GM18907 (cell line): ENCODE measurements around the gene KCNAB1.
A peak's percentile ranks its signal among the peaks of the same experiment; 100 is the strongest.
"Not testable (repeated sequence)": the region's sequence is repeated elsewhere in the genome, so short reads cannot be mapped to it uniquely, and the experiment has no call there.

Experiments used
- ATAC-seq: cut with Tn5 transposase; IDR thresholded peaks from one replicate; pipeline ENCODE4 v1.9.1; 2021; ENCODE audit warnings: mild to moderate bottlenecking, moderate library complexity; ENCODE audit not compliant: unreplicated experiment

The KCNAB1 gene

DNA sequence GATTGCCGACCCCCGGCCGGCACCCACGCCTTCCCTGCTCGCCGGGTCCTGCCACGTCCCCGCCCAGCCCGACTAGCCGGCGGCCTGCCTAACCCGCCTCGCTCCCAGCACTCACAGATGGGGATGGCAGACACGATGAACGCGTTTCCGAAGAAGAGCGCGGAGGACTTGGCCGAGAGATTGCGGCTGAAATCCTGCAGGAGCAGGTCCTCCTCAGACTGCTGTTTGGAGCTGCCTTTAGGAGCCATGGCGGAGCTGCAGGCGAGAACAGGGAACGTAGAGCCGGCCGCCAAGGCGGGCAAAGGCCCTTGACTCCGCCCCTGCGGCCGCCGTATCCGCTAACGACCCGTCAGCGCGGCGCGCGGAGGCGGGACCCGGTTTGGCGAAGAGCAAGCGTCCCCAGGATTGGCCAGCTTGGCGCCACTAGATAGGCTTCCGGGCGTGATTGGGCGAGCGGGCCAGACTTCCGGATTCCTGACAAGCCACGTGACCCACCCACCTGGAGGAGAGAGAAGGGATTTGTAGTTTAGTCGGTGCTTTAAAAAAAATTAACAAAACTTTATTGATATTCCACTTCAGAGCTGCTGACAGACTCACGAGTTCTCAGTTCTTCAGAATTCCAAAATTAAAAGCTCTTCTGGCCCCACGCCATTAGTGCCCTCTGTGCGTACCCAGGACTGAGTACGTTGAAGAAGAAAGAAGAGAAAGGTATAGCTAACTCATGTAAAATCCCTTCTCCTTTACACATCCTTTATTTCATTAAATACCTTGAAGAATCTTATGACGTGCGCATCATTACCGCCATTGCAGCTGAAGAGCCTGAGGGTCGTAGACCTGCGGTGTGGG lies 434.7 kb downstream of the KCNAB1 start, which contains the start of gene SSR3:
Gene SSR3 (minus strand): TSS at position 276 of the 846 bp plus-strand sequence. CDS start 28 bp downstream, at position 248.
- ATAC-seq, result peak; percentile 99

DNA sequence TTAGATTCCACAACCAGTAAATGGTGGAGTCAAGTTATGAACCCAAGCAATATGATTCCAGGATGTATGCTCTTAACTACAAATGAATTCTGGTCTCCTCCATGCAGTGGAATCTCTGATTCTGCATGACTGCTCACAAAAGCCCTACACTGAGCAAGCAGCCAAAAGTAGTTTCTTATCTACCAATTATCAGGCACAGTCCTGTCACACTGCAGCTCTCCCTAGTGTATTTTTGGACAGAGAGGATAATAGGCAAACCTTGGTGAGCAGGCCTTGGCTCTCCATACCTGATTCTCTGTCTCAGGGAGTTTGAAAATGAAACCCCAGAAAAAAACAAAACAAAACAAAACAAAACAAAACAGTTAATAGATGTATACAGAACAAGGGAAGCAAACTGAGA lies 438.0 kb downstream of the KCNAB1 start:
- ATAC-seq, result no peak

GRCh38 chr3:156559321-156559720 lies 438.9 kb downstream of the KCNAB1 start:
- no peak for ATAC-seq

DNA sequence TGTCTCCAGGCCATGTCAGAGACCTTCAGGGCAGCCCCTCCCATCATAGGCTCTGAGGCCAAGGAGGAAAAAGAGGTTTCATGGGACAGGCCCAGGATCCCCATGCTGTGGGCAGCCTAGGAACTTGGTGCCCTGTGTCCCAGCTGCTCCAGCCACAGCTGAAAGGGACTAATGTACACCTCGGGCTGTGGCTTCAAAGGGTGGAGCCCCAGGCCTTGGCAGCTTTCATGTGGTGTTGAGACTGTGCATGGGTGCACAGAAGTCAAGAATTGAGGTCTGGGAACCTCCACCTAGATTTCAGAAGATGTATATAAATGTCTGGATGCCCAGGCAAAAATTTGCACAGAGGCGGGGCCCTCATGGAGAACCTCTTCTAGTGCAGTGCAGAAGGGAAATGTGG lies 441.2 kb downstream of the KCNAB1 start:
- ATAC-seq, result no peak

DNA sequence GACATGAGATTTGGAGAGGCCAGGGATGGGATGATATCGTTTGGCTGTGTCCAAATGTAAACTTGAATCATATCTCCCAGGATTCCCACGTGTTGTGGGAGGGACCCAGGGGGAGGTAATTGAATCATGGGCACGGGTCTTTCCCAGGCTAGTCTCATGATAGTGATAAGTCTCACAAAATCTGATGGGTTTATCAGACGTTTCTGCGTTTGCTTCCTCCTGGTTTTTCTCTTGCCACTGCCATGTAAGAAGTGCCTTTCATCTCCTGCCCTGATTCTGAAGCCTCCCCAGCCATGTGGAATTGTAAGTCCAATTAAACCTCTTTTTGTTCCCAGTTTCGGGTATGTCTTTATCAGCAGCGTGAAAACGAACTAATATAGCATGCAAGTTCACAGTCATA lies 442.1 kb downstream of the KCNAB1 start:
- ATAC-seq, result not testable (repeated sequence)

DNA sequence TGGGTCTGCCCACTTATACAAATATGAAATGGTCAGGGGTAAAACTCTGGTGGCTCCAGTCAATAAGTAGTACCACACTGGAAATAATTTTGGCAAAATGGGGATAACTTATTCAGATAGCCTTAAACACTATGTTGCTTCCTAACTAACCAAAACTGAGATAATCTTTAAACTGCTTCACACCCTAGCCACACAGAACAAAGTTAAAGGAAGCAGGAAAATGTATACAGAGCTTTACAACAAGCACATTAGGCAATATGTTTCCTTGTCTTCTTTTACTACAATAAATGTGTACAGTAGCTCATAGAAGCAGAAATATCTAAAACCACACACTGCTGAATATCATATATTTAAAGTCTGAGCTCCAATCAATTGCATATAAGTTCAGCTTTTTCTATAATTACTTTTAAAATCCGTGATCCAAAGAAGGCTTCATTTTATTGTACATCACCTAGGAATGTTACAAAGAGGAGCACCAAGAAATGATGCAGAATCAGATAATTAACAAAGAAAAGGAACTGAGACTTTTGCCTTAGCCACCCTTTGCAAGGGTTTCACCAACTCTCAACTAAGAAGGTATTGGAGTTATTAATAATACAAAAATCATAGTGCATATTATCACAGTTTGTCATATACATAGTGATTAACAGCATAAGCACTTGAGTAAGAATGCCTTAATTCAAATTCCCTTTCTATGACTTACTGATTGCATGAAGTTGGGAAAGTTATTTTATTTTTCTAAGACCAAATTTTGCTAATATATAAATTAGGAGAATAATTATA lies 443.7 kb downstream of the KCNAB1 start:
- ATAC-seq, result no peak

DNA sequence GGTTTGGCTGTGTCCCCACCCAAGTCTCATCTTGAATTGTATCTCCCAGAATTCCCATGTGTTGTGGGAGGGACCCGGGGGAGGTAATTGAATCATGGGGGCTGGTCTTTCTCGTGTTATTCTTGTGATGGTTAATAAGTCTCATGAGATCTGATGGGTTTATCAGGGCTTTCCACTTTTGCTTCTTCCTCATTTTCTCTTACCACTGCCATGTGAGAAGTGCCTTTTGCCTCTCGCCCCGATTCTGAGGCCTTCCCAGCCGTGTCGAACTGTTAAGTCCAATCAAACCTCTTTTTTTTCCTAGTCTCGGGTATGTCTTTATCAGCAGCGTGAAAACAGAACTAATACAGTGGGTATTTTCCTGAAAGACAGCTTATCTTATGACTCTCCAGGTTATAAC lies 448.6 kb downstream of the KCNAB1 start:
- not testable (repeated sequence) for ATAC-seq

GRCh38 chr3:156569881-156570280 lies 449.5 kb downstream of the KCNAB1 start:
- ATAC-seq, result not testable (repeated sequence)

DNA sequence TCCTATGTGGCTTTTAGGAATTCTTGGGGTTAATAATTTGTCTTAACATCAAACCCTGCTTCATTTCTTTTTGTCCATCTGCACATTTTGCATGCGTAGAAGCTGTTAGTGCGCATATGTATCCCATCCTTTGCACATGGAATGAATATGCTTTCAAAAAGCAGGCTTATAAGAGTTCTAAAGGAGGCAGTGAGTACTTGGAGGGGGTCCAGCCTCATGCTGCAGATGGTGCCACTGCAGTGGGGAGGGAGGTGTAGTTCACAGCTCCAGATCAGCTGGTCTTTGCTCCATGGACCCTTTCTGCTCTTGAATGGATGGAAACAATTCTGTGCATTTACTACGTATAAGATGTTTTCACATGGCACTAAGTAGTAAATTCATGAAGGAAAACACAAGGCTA lies 455.3 kb downstream of the KCNAB1 start:
- ATAC-seq, result no peak

DNA sequence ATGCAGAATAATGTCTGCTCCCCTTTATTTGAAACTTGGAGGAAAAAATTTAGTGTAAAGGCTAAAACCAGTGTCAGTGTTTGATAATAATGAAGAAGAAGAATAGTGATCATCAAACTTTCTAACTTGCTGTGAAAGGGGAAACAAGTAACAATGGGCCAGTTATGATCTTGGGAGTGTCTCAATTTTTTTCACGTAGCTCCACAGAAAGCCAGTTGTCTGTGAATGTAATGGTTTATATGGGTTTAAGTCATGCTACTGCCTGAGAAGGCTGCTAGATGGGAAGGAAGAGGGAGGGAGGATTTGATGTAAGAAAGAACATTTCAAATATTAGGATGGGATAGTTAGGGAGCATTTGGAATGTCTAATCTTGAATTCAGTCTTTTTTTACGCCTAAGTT lies 455.7 kb downstream of the KCNAB1 start:
- no peak for ATAC-seq

DNA sequence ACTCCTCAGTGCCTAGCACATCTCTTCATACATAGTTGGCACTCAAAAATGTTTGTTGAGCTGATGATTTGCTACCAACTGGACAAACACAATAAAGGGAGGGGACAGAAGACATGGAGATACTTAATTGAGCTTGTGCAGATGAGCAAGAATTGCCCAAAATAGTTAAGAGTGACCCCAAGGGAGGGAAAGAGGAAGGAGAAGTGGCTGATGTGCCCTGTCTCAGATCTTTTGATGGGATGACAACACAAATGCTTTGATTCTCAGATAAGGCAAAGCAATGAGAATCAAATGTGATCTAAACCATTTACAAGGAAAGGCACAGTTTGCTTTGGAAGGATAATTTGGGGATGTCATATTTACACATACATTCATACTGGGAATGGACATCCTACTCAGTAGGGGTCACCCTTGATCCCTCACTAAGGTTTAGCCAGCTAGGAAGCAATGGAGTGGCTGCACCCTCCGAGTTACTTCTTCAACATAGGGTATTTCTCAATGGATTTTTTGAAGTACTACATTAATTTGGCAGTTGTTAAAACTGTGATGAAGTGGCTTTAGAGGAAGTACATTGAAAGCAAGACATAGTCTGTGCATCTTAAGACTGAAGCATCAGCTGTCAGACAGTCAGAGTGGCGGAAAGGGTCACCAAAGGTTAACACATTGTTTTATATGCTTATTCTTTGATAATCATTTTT lies 456.4 kb downstream of the KCNAB1 start:
- ATAC-seq, result no peak

DNA sequence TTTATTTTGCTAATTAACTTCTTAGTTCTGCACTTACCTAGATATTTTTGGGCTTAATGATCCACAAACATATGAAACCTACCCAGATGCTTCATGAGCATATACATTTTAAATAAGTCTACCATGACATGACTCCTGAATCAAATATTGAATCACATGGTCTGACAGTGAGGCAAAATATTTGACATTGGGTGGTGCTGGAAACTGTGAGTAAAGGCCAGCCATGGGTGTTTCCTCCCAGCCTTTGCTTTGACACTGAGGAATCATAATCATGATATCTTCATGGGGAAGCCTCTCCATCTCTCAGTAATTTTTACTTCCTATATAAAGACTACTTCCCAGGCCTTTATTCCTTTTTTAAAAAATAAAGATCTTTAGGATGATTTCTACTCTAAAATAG lies 457.4 kb downstream of the KCNAB1 start:
- no peak for ATAC-seq

- no peak for ATAC-seq
Observed at GRCh38 chr3:156579427-156579851, 459.1 kb downstream of the KCNAB1 start.

DNA sequence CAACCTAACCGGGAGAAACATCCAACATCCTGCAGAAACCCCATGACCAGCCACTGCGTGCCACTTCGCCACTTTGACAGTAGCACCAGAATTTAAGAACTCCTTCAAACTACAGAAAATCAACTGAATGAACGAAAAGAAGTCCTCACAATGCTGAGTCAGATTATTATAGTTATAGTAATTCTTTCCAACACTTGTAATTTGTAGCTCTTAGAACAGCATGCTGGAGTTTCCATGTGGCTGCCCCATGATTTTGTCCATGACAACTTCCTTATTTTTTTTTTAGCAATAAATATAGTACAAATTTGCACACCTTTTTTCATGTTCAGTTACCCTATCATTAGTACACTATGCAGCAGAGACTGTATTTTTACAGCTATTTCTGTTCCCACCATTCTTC lies 460.7 kb downstream of the KCNAB1 start:
- no peak for ATAC-seq

DNA sequence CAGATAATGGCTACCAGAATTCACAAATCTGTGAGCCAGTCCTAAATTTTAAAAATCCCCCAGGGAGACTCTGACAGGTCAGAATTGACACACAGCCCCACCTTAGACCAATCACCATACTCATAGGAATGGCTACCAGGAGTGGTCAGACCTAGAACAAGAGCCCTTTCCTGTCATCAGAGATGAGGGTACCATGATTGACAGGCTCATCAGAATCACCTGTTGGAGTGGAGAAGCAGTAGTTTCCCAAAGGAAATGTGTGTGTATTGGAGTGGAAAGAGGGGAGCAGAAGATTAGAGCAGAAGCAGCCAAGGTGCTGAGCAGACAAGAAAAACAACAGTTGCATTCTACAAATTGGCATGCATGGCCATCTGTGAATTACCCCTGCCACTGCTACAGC lies 461.6 kb downstream of the KCNAB1 start:
- no peak for ATAC-seq

DNA sequence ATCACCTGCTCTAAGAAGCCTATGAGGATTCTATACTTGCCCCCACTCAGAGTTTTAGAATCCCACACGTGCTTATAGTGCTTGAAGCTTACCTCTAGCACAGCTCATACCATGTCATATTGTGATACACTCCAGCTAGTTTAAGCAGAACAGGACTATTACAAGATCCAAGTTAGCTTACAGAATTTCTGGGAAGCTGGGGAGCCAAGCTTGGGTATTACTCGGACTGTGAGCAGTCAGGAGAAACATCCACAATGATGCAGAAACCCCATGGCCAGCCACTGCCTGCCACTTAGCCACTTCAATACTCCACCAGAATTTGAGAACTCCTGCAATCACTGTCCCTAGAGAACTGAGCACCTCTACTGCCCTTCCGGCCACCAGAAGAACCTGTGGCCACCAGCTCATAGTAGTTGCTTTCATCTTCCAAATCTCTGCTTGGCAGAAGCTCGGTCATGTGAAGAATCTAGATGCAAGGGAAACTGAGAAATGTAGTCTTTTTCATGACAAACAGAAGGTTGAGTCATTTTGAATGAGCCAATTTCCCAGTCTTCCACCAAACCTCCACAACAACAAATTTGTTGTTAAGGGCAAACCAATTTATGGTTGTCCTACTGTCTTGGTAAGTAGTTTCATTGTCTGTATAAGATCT lies 462.3 kb downstream of the KCNAB1 start:
- ATAC-seq, result peak; percentile 82

GRCh38 chr3:156583469-156583868 lies 463.1 kb downstream of the KCNAB1 start:
- no peak for ATAC-seq

DNA sequence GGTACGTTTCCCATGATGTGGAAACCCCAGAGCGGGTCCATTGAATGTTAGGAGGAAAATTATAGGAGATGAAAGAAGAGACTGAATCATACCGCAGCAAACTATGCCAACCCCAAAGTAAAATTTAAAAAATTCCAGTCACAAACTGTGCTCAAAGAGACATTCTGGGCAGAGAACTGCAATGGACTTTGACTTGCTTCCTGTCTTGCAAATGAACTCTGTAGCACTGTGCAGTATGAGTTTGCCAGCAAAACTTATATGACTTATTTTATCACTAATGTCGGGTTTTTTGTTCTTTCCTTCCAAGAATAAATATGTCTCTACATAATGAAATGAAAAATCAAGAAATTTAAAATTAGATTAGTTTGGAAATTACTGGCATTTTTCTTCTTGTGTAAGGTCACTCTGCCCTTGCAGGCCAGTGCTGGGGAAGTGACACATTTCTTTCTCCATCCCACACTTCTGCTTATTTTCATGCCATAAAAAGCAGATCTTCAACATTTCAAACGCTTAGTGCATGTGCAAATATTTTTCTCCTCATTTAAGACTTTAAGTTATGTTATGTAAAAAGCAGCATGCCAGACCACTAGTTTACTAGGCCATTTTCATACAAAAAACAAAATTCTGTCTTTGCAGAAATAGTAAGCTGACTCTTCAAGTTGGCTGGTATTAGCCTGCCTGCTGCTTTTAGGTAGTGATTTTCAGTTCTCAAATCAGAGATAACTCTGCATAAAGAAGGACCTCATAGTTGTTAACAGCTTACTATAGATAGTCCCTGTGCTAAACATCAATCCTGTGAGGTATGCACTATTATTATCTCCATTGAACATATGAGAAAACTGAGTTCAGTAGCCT lies 466.8 kb downstream of the KCNAB1 start:
- peak; percentile 35 for ATAC-seq

GRCh38 chr3:156587760-156588069 lies 467.3 kb downstream of the KCNAB1 start:
- peak; percentile 18 for ATAC-seq
